HCT116 (cell line): Measurements from ENCODE around the gene UGT1A7. TPM values are rescaled to one million over a fixed set of nuclear protein-coding genes. Genes with fewer than 3 reads are reported as not detected.

Experiments used
- ATAC-seq: fragments of 200-7000 bp; cut with Tn5 transposase; 2 replicates; pipeline ENCODE4 v1.9.1; 2020; ENCODE audit warnings: mild to moderate bottlenecking, moderate library complexity
- BruUV-seq: library from RNA; stranded (reverse); fragments of 400-500 nt; replicated peaks from 2 replicates; lab custom pipeline; 2021; lab: Mats Ljungman, UMichigan
- CTCF ChIA-PET: fragments of 300-600 bp; sonication (Branson Sonifier 250); formaldehyde crosslinking; loops from one replicate; lab custom pipeline; 2021; ENCODE audit warnings: antibody characterized with exemption; lab: Charles Lee
- POLR2A ChIA-PET: fragments of 300-600, 350-600 bp; sonication (Branson Sonifier 250); formaldehyde crosslinking; loops from one replicate; lab custom pipeline; 2021; ENCODE audit warnings: antibody characterized with exemption; lab: Charles Lee
- RAD21 ChIA-PET, 2 experiments: fragments of 300-600 bp; sonication (Branson Sonifier 250); formaldehyde crosslinking; loops; one replicate each; lab custom pipeline; 2023; ENCODE audit warnings: low total read pairs in 2 of 2; ENCODE audit not compliant: uncharacterized antibody in 2 of 2, unreplicated experiment in 2 of 2, low non-redundant PET in 1 of 2; lab: Charles Lee
- DNase-seq: peaks from one replicate; pipeline ENCODE4 v3.0.0-alpha.2; 2010; ENCODE audit warnings: low read depth, low spot score
- H2AFZ ChIP-seq: fragments of 200-600 bp; shearing (Covaris generic), sonication (generic); 2 replicates; pipeline ENCODE4 v1.6.1; 2017; ENCODE audit warnings: low read depth, mixed run types, mixed read lengths, antibody characterized with exemption, low read length; ENCODE audit not compliant: poor library complexity, severe bottlenecking
- H3K27ac ChIP-seq: 2 replicates; pipeline ENCODE4 v1.5.1; 2012; ENCODE audit warnings: low read depth, low read length
- H3K27me3 ChIP-seq: fragments of 200-600 bp; sonication (generic); 2 replicates; pipeline ENCODE4 v1.6.1; 2016; ENCODE audit warnings: mixed run types, low read length, mixed read lengths; ENCODE audit not compliant: insufficient read depth
- H3K36me3 ChIP-seq, 2 experiments: fragments of 200-500 bp in 1 of 2; fragments of 200-600 bp in 1 of 2; sonication (Bioruptor generic) in 1 of 2; sonication (generic) in 1 of 2; 2 replicates each; pipeline versions ENCODE4 v1.5.1 to v1.6.1; 2014 to 2016; ENCODE audit warnings: low read length in 2 of 2, inconsistent platforms in 1 of 2, mixed read lengths in 1 of 2, mixed run types in 1 of 2; ENCODE audit not compliant: insufficient read depth in 2 of 2, control insufficient read depth in 1 of 2
- H3K4me1 ChIP-seq, 2 experiments: fragments of 200-600 bp in 1 of 2; sonication (generic) in 1 of 2; 2 replicates each; pipeline versions ENCODE4 v1.5.1 to v1.6.1; 2012 to 2017; ENCODE audit warnings: low read length in 2 of 2, inconsistent platforms in 1 of 2, mild to moderate bottlenecking in 1 of 2, mixed read lengths in 1 of 2, mixed run types in 1 of 2, moderate library complexity in 1 of 2; ENCODE audit not compliant: insufficient read depth in 2 of 2, control insufficient read depth in 1 of 2
- H3K4me2 ChIP-seq: fragments of 200-600 bp; sonication (generic); 2 replicates; pipeline ENCODE4 v1.6.1; 2017; ENCODE audit warnings: mixed run types, low read length, mixed read lengths
- H3K4me3 ChIP-seq, 2 experiments: fragments of 200-600 bp in 1 of 2; sonication (generic) in 1 of 2; replicated peaks in 1 of 2; 2 replicates each; pipeline ENCODE4 v1.5.1; 2011 to 2016; ENCODE audit warnings: low read length in 2 of 2, control low read depth in 1 of 2, low read depth in 1 of 2, mild to moderate bottlenecking in 1 of 2, mixed read lengths in 1 of 2, mixed run types in 1 of 2
- H3K79me2 ChIP-seq: fragments of 200-600 bp; sonication (generic); 2 replicates; pipeline ENCODE4 v1.6.1; 2017; ENCODE audit warnings: mild to moderate bottlenecking, mixed run types, low read length, moderate library complexity, mixed read lengths; ENCODE audit not compliant: insufficient read depth
- H3K9ac ChIP-seq: fragments of 200-600 bp; sonication (generic); 2 replicates; pipeline ENCODE4 v1.6.1; 2016; ENCODE audit warnings: low read length, mixed read lengths
- H3K9me2 ChIP-seq: fragments of 200-600 bp; sonication (generic), shearing (Covaris generic); 2 replicates; pipeline ENCODE4 v1.6.1; 2017; ENCODE audit warnings: mixed run types, mild to moderate bottlenecking, moderate library complexity; ENCODE audit not compliant: insufficient read depth
- H3K9me3 ChIP-seq, 2 experiments: fragments of 200-500 bp in 1 of 2; fragments of 200-600 bp in 1 of 2; sonication (Bioruptor generic) in 1 of 2; sonication (generic) in 1 of 2; 2 replicates each; pipeline ENCODE4 v1.6.1; 2014 to 2017; ENCODE audit warnings: low read length in 2 of 2, mixed read lengths in 2 of 2, inconsistent platforms in 1 of 2, low read depth in 1 of 2, mild to moderate bottlenecking in 1 of 2, mixed run types in 1 of 2, moderate library complexity in 1 of 2; ENCODE audit not compliant: control insufficient read depth in 1 of 2, insufficient read depth in 1 of 2
- H4K20me1 ChIP-seq: fragments of 200-600 bp; sonication (generic), shearing (Covaris generic); 2 replicates; pipeline ENCODE4 v1.6.1; 2017; ENCODE audit warnings: mixed run types, mild to moderate bottlenecking, moderate library complexity; ENCODE audit not compliant: insufficient read depth
- CBX3 ChIP-seq: IDR thresholded peaks from 2 replicates; pipeline ENCODE4 v1.6.1; 2012; ENCODE audit warnings: low read depth
- CEBPB ChIP-seq: IDR thresholded peaks from 2 replicates; pipeline ENCODE4 v1.6.1; 2012; ENCODE audit warnings: low read depth
- CTCF ChIP-seq, 3 experiments: fragments of 200-600 bp in 1 of 3; sonication (generic) in 1 of 3; IDR thresholded peaks in 2 of 3; conservative IDR thresholded peaks in 1 of 3; 2 replicates each; pipeline ENCODE4 v1.5.1; 2012 to 2017; ENCODE audit warnings: low read depth in 2 of 3, low read length in 2 of 3, antibody characterized with exemption in 1 of 3, borderline replicate concordance in 1 of 3, control low read depth in 1 of 3, mild to moderate bottlenecking in 1 of 3, mixed read lengths in 1 of 3, mixed run types in 1 of 3, moderate library complexity in 1 of 3; ENCODE audit not compliant: insufficient read depth in 1 of 3
- ELF1 ChIP-seq: IDR thresholded peaks from 2 replicates; pipeline ENCODE4 v1.6.1; 2012; ENCODE audit warnings: low read depth, borderline replicate concordance
- EZH2 ChIP-seq: fragments of 200-600 bp; sonication (generic); IDR thresholded peaks from 2 replicates; pipeline ENCODE4 v1.6.1; 2017; ENCODE audit warnings: antibody characterized with exemption, mixed run types
- EZH2phosphoT487 ChIP-seq: fragments of 200-600 bp; IDR thresholded peaks from 2 replicates; pipeline ENCODE4 v1.6.1; 2018; ENCODE audit warnings: antibody characterized with exemption, borderline replicate concordance
- FOSL1 ChIP-seq: IDR thresholded peaks from 2 replicates; pipeline ENCODE4 v1.6.1; 2012; ENCODE audit warnings: low read depth
- MAX ChIP-seq: IDR thresholded peaks from 2 replicates; pipeline ENCODE4 v1.6.1; 2012
- POLR2A ChIP-seq: IDR thresholded peaks from 2 replicates; pipeline ENCODE4 v1.7.0; 2011; ENCODE audit warnings: borderline replicate concordance; ENCODE audit not compliant: insufficient read depth, insufficient read length; ENCODE audit errors: extremely low read depth
- POLR2AphosphoS5 ChIP-seq: IDR thresholded peaks from 2 replicates; pipeline ENCODE4 v1.6.1; 2011; ENCODE audit warnings: mild to moderate bottlenecking, low read depth, low read length, moderate library complexity
- RAD21 ChIP-seq: IDR thresholded peaks from 2 replicates; pipeline ENCODE4 v1.6.1; 2012; ENCODE audit warnings: low read depth, mild to moderate bottlenecking
- SIN3A ChIP-seq: IDR thresholded peaks from 2 replicates; pipeline ENCODE4 v1.6.1; 2012; ENCODE audit warnings: low read depth
- SP1 ChIP-seq: IDR thresholded peaks from 2 replicates; pipeline ENCODE4 v1.6.1; 2012; ENCODE audit warnings: low read depth
- SRF ChIP-seq: IDR thresholded peaks from 2 replicates; pipeline ENCODE4 v1.6.1; 2012; ENCODE audit warnings: low read depth
- TCF7L2 ChIP-seq: IDR thresholded peaks from 2 replicates; pipeline ENCODE4 v1.7.0; 2011; ENCODE audit warnings: borderline replicate concordance, inconsistent platforms; ENCODE audit not compliant: insufficient read depth, insufficient read length; ENCODE audit errors: extremely low read depth
- YY1 ChIP-seq: IDR thresholded peaks from 2 replicates; pipeline ENCODE4 v1.6.1; 2011; ENCODE audit warnings: low read length, low read depth, moderate library complexity, mild to moderate bottlenecking; ENCODE audit not compliant: insufficient replicate concordance; ENCODE audit errors: extremely low read depth
- ZFX ChIP-seq: fragments of 450-650 bp; IDR thresholded peaks from 2 replicates; pipeline ENCODE4 v1.6.1; 2017
- intact Hi-C: fragments of 100-400 bp; cut with micrococcal nuclease; formaldehyde crosslinking; loops from 2 replicates; pipeline ENCODE4 v1.10.0; 2022
- total RNA-seq: library from RNA; stranded (reverse); gene quantifications from one replicate; pipeline ENCODE4 v1.2.1, GENCODE V29; 2021; ENCODE audit not compliant: unreplicated experiment

Gene UGT1A7
- total RNA-seq, 1 experiment from 2014 or later = not detected

GRCh38 chr2:233819884-233820773 is 138.4 kb downstream of the UGT1A7 start:
- Histone ChIP-seq H3K27me3 (no peaks in the 10 kb centered on the region), H2AFZ (no peak overlapping the region), H3K9me2 (no peaks in the 10 kb centered on the region), H4K20me1 (no peaks in the 10 kb centered on the region), H3K4me2 (no peak overlapping the region), H3K36me3 (no peaks in the 10 kb centered on the region), H3K79me2 (no peaks in the 10 kb centered on the region), H3K9ac (no peak overlapping the region), H3K9me3 (no peaks in the 10 kb centered on the region), H3K27ac (no peak overlapping the region), H3K4me3 (no peak overlapping the region), H3K4me1 (no peaks in the 10 kb centered on the region)
- POLR2A ChIA-PET = no interaction called here
- no peak for DNase-seq
- BruUV-seq = no TSS peak
- CTCF ChIA-PET = no interaction called here
- intact Hi-C loops = no loop called here
- TF ChIP-seq CEBPB = no peak
- no peak for TF ChIP-seq FOSL1
- RAD21 ChIA-PET = no interaction called here
- 0 out of 2 replicates have a peak, but pooled peaks have one; percentile 29 for ATAC-seq

GRCh38 chr2:233820774-233821105 is 139.0 kb downstream of the UGT1A7 start:
- H3K27ac ChIP-seq = no peak overlapping the region
- intact Hi-C loops = no loop called here
- TF ChIP-seq YY1 (no peak), TCF7L2 (no peak), RAD21 (no peak), SRF (no peak), FOSL1 (no peak), POLR2A (no peak), EZH2phosphoT487 (no peak), CTCF (IDR thresholded peaks at IDR 0.05 in 2 of 3, conservative IDR thresholded peaks at IDR 0.05 in 1 of 3; ENCODE audit: borderline replicate concordance in 1 of 3, insufficient read depth in 1 of 3, low read depth in 2 of 3, low read length in 2 of 3) (no peak), ZFX (no peak), SIN3A (no peak), SP1 (no peak), EZH2 (no peak), ELF1 (no peak), POLR2AphosphoS5 (no peak), MAX (no peak), CBX3 (no peak)

More at GRCh38 chr2:233820774-233821105, 139.0 kb downstream of the UGT1A7 start:
- ATAC-seq = no peak
- Histone ChIP-seq H3K9me3 (no peaks in the 10 kb centered on the region), H3K4me3 (no peak overlapping the region), H3K79me2 (no peaks in the 10 kb centered on the region), H3K4me1 (no peaks in the 10 kb centered on the region), H4K20me1 (no peaks in the 10 kb centered on the region), H3K4me2 (no peak overlapping the region), H3K9ac (no peak overlapping the region), H2AFZ (no peak overlapping the region), H3K9me2 (no peaks in the 10 kb centered on the region), H3K27me3 (no peaks in the 10 kb centered on the region), H3K36me3 (no peaks in the 10 kb centered on the region)
- BruUV-seq = no TSS peak
- no peak for DNase-seq
- POLR2A ChIA-PET = no interaction called here
- RAD21 ChIA-PET = no interaction called here
- CTCF ChIA-PET = no interaction called here
